Loucy (cell line): Measurements from ENCODE around the gene TXLNB.

Experiments
- H2AFZ ChIP-seq: fragments of 200-600 bp; sonication (generic); 2 replicates; pipeline ENCODE4 v1.6.0; 2016; ENCODE audit warnings: antibody characterized with exemption, mild to moderate bottlenecking, low read length, moderate library complexity
- H3F3A ChIP-seq: fragments of 200-600 bp; 2 replicates; pipeline ENCODE4 v1.6.0; 2016; ENCODE audit warnings: antibody characterized with exemption, low read depth, mild to moderate bottlenecking
- H3K27me3 ChIP-seq: fragments of 200-600 bp; sonication (generic); 2 replicates; pipeline ENCODE4 v1.6.1; 2014; ENCODE audit warnings: low read length, mild to moderate bottlenecking; ENCODE audit not compliant: insufficient read depth, poor library complexity, severe bottlenecking
- H3K36me3 ChIP-seq: fragments of 200-600 bp; sonication (generic); 2 replicates; pipeline ENCODE4 v1.6.1; 2016; ENCODE audit warnings: low read length; ENCODE audit not compliant: insufficient read depth
- H3K4me1 ChIP-seq: fragments of 200-600 bp; sonication (generic); 2 replicates; pipeline ENCODE4 v1.5.1; 2014; ENCODE audit warnings: low read length, mild to moderate bottlenecking; ENCODE audit not compliant: insufficient read depth, poor library complexity, severe bottlenecking
- H3K4me2 ChIP-seq: fragments of 200-600 bp; sonication (generic); 2 replicates; pipeline ENCODE4 v1.6.0; 2014; ENCODE audit warnings: antibody characterized with exemption, low read length, low read depth, mild to moderate bottlenecking; ENCODE audit not compliant: poor library complexity, severe bottlenecking
- H3K4me3 ChIP-seq: fragments of 200-600 bp; sonication (generic); 2 replicates; pipeline ENCODE4 v1.5.1; 2014; ENCODE audit warnings: low read length, mild to moderate bottlenecking, mixed read lengths; ENCODE audit not compliant: poor library complexity, severe bottlenecking
- H3K79me2 ChIP-seq: fragments of 200-600 bp; sonication (generic); 2 replicates; pipeline ENCODE4 v1.6.1; 2014; ENCODE audit warnings: low read length; ENCODE audit not compliant: insufficient read depth
- H3K9ac ChIP-seq: fragments of 200-600 bp; sonication (generic); 2 replicates; pipeline ENCODE4 v1.6.0; 2014; ENCODE audit warnings: mild to moderate bottlenecking, low read depth, low read length, moderate library complexity; ENCODE audit not compliant: poor library complexity, severe bottlenecking
- H3K9me2 ChIP-seq: fragments of 200-600 bp; sonication (generic); replicated peaks from 2 replicates; pipeline ENCODE4 v1.6.1; 2016; ENCODE audit warnings: low read depth, low read length, mixed read lengths
- H3K9me3 ChIP-seq: fragments of 200-600 bp; sonication (generic); 2 replicates; pipeline ENCODE4 v1.6.1; 2014; ENCODE audit warnings: mild to moderate bottlenecking, antibody characterized with exemption, low read length, low read depth; ENCODE audit not compliant: insufficient read depth
- H4K20me1 ChIP-seq: fragments of 200-600 bp; sonication (generic); 2 replicates; pipeline ENCODE4 v1.6.0; 2014; ENCODE audit warnings: antibody characterized with exemption, low read length, mild to moderate bottlenecking; ENCODE audit not compliant: insufficient read depth, poor library complexity, severe bottlenecking
- CTCF ChIP-seq: fragments of 200-600 bp; sonication (generic); conservative IDR thresholded peaks from 2 replicates; pipeline ENCODE4 v1.5.1; 2014; ENCODE audit warnings: mild to moderate bottlenecking, antibody characterized with exemption, low read length
- EZH2phosphoT487 ChIP-seq: fragments of 200-600 bp; IDR thresholded peaks from 2 replicates; pipeline ENCODE4 v1.6.1; 2018; ENCODE audit warnings: antibody characterized with exemption, mild to moderate bottlenecking, moderate library complexity, borderline replicate concordance

TXLNB gene

GRCh38 chr6:139285590-139285989 is 6.2 kb downstream of the TXLNB start:
- Histone ChIP-seq H3K9me3 (no peaks in the 10 kb centered on the region), H3K36me3 (no peaks in the 10 kb centered on the region), H3K9ac (no peak overlapping the region), H4K20me1 (no peaks in the 10 kb centered on the region), H2AFZ (no peak overlapping the region), H3K27me3 (no peaks in the 10 kb centered on the region), H3K79me2 (no peaks in the 10 kb centered on the region), H3K4me2 (no peak overlapping the region), H3F3A (no peaks in the 10 kb centered on the region), H3K4me3 (no peak overlapping the region), H3K4me1 (peaks cover 14% of the 10 kb centered on the region), H3K9me2 (no peaks in the 10 kb centered on the region)
- TF ChIP-seq CTCF, result no peak
- TF ChIP-seq EZH2phosphoT487, result no peak

- Histone ChIP-seq H3K4me3 (no peak overlapping the region), H3K9me2 (no peaks in the 10 kb centered on the region), H4K20me1 (no peaks in the 10 kb centered on the region), H3K36me3 (no peaks in the 10 kb centered on the region), H3K9ac (no peak overlapping the region), H3F3A (no peaks in the 10 kb centered on the region), H3K4me1 (peaks cover 13% of the 10 kb centered on the region), H3K27me3 (no peaks in the 10 kb centered on the region), H3K9me3 (no peaks in the 10 kb centered on the region), H2AFZ (no peak overlapping the region), H3K4me2 (no peak overlapping the region), H3K79me2 (no peaks in the 10 kb centered on the region)
- TF ChIP-seq CTCF (no peak), EZH2phosphoT487 (no peak)
These were observed 7.0 kb downstream of the TXLNB start for GRCh38 chr6:139284789-139285188.

- H4K20me1 ChIP-seq, result no peaks in the 10 kb centered on the region
- H3K9me3 ChIP-seq, result no peaks in the 10 kb centered on the region
- H3K4me3 ChIP-seq, result no peak overlapping the region
- no peak overlapping the region for H3K9ac ChIP-seq
- H2AFZ ChIP-seq, result no peak overlapping the region
- no peaks in the 10 kb centered on the region for H3F3A ChIP-seq
- H3K79me2 ChIP-seq, result no peaks in the 10 kb centered on the region
- H3K9me2 ChIP-seq, result no peaks in the 10 kb centered on the region
- H3K4me1 ChIP-seq, result peaks cover 25% of the 10 kb centered on the region
- H3K27me3 ChIP-seq, result no peaks in the 10 kb centered on the region
- TF ChIP-seq CTCF, result no peak
- no peak for TF ChIP-seq EZH2phosphoT487
- H3K36me3 ChIP-seq, result no peaks in the 10 kb centered on the region
- H3K4me2 ChIP-seq, result no peak overlapping the region
These were observed 9.1 kb downstream of the TXLNB start for GRCh38 chr6:139282684-139283083.
